Putamen (tissue), 1 donor: Measurements from ENCODE around the gene AADACL2.

Experiments used
- DNase-seq: peaks from one replicate; pipeline ENCODE4 v3.0.0-alpha.2; 2016; ENCODE audit warnings: low spot score

Gene AADACL2

GRCh38 chr3:151804267-151804666, 70.5 kb downstream of the AADACL2 start:
- DNase-seq, result no peak

DNA sequence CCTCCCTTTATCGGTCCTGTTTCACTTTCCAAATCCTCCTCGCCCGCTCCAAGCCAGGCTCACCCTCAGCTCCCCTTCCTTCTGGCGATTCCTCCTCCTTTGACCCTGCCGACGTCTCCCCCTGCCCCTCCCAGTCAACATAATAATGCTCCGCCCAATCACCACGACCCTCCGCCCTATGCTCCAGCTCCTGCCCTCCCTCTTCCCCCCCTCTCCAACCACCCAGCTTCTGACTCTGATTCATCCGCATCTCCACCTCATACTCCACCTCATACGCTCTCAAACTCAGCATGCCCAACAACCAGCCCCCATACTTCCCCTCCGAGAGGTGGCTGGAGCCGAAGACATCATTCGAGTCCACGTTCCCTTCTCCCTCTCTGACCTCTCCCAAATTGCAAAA, 73.1 kb downstream of the AADACL2 start:
- no peak for DNase-seq
